SH-SY5Y (cell line): ENCODE results near the gene ENOX1.

Experiments used
- GATA2 ChIP-seq: IDR thresholded peaks from 2 replicates; pipeline ENCODE4 v1.6.1; 2011; ENCODE audit warnings: mild to moderate bottlenecking, low read depth, low read length
- GATA3 ChIP-seq: IDR thresholded peaks from 2 replicates; pipeline ENCODE4 v1.6.1; 2011; ENCODE audit warnings: low read depth, mild to moderate bottlenecking, low read length, moderate library complexity

GRCh38 chr13:43167731-43168130 lies 619.0 kb downstream of the ENOX1 start:
- no peak for TF ChIP-seq GATA3
- TF ChIP-seq GATA2: no peak
